ENCODE measurements around the gene FDX1. TPM values are rescaled to one million over a fixed set of nuclear protein-coding genes. Genes with fewer than 3 reads are reported as not detected.
"Not testable (repeated sequence)": the region's sequence is repeated elsewhere in the genome, so short reads cannot be mapped to it uniquely, and the experiment has no call there.

FDX1 gene, protein sequence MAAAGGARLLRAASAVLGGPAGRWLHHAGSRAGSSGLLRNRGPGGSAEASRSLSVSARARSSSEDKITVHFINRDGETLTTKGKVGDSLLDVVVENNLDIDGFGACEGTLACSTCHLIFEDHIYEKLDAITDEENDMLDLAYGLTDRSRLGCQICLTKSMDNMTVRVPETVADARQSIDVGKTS
- total RNA-seq (2022) = 9.1 and 10.2 TPM in 2 replicates
- percentile 78 among the genes with signal in this experiment for Bru-seq, nascent RNA
- BruChase-seq, experiment 1, labeled RNA remaining after a 6-hour chase = percentile 72 among the genes with signal in this experiment
- percentile 70 among the genes with signal in this experiment for BruChase-seq, experiment 2, labeled RNA remaining after a 2-hour chase
- long read RNA-seq, transcript FDX1-201 (4 exons, 3,206 nt) = major isoform, 76 of 82 reads
- long read RNA-seq, partial matches to known transcripts = 0 of 82 reads
- long read RNA-seq, other reads (novel, unspliced or antisense) = 6 of 82 reads

DNA sequence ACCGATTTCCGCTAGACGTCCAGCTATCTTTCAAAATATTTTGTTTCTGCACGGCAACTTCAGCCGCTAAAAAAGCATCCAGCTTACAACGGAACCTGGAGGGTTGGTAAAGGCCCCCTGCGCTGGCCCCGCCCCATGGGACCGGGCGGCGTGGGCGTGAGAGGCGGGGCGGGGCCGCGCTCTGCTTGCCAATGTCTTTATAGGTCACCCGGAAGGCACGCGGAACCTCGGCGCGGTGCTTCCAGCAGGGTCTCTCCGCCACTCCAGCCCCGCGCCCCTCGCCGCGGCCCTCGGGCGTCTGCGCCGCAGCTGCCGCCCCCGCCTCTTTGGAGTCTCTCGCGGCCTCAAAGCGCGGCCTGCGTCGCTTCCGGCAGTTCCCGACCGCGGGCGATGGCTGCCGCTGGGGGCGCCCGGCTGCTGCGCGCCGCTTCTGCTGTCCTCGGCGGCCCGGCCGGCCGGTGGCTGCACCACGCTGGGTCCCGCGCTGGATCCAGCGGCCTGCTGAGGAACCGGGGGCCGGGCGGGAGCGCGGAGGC, at the start of gene FDX1:
Gene FDX1 (plus strand): TSS at position 218 of the 536 bp plus-strand sequence. CDS start 173 bp downstream, at position 391.
- no peaks in the 10 kb centered on the region for H3K9me3 Mint-ChIP-seq (ENCODE audit: low read depth, unreplicated experiment)
- BruUV-seq (replicated peaks) = no TSS peak
- H3K27ac Mint-ChIP-seq (ENCODE audit: unreplicated experiment) = peak within 1 kb of the TSS; percentile 82
- peak within 1 kb of the TSS; percentile 95 for H3K4me3 Mint-ChIP-seq (ENCODE audit: low read depth, unreplicated experiment)
- CTCF ChIA-PET = interaction anchor here (0.5 kb wide), 1 partner anchor 515 kb away, joined by 3 read pairs; no protein-coding TSS in a partner anchor
- peak; percentile 74 for DNase-seq
- H3K4me1 Mint-ChIP-seq (ENCODE audit: low read depth, unreplicated experiment) = peaks cover 20% of the 10 kb centered on the region
- intact Hi-C loops (cut with micrococcal nuclease; ENCODE audit: unreplicated experiment) = loop anchor here (5.0 to 10.0 kb wide), 2 partner anchors 132 to 575 kb away; partner anchors contain the start of gene RDX
- H3K36me3 Mint-ChIP-seq (ENCODE audit: insufficient read depth, unreplicated experiment) = peaks cover 22% of the 10 kb centered on the region
- H3K27me3 Mint-ChIP-seq (ENCODE audit: unreplicated experiment) = no peaks in the 10 kb centered on the region
- peak; percentile 31 for TF ChIP-seq CTCF (IDR thresholded peaks at IDR 0.05; ENCODE audit: unreplicated experiment)

- no peaks in the 10 kb centered on the region for H3K27me3 Mint-ChIP-seq (ENCODE audit: unreplicated experiment)
- no peak overlapping the region for H3K27ac Mint-ChIP-seq (ENCODE audit: unreplicated experiment)
- H3K36me3 Mint-ChIP-seq (ENCODE audit: insufficient read depth, unreplicated experiment) = no peaks in the 10 kb centered on the region
- CTCF ChIA-PET = no interaction called here
- intact Hi-C loops (cut with micrococcal nuclease; ENCODE audit: unreplicated experiment) = no loop called here
- BruUV-seq (replicated peaks) = no TSS peak
- H3K4me3 Mint-ChIP-seq (ENCODE audit: low read depth, unreplicated experiment) = no peak overlapping the region
- no peak for DNase-seq
- no peak for TF ChIP-seq CTCF (IDR thresholded peaks at IDR 0.05; ENCODE audit: unreplicated experiment)
- peaks cover 9% of the 10 kb centered on the region for H3K4me1 Mint-ChIP-seq (ENCODE audit: low read depth, unreplicated experiment)
- no peaks in the 10 kb centered on the region for H3K9me3 Mint-ChIP-seq (ENCODE audit: low read depth, unreplicated experiment)
Measured at GRCh38 chr11:110380836-110381622, 48.7 kb upstream of the FDX1 start.

DNA sequence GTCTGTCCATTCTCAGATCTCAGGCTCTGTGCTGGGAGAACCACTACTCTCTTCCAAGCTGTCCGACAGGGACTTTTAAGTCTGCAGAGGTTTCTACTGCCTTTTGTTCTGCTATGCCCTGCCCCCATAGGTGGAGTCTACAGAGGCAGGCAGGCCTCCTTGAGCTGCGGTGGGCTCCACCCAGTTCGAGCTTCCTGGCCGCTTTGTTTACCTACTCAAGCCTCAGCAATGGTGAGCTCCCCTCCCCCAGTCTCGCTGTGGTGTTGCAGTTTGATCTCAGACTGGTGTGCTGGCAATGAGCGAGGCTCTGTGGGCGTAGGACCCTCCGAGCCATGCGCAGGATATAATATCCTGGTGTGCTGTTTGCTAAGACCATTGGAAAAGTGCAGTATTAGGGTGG, 41.5 kb upstream of the FDX1 start:
- BruUV-seq (replicated peaks); H3K27me3 Mint-ChIP-seq (ENCODE audit: unreplicated experiment); H3K36me3 Mint-ChIP-seq (ENCODE audit: insufficient read depth, unreplicated experiment); intact Hi-C loops (cut with micrococcal nuclease; ENCODE audit: unreplicated experiment); CTCF ChIA-PET; H3K9me3 Mint-ChIP-seq (ENCODE audit: low read depth, unreplicated experiment); DNase-seq; H3K4me1 Mint-ChIP-seq (ENCODE audit: low read depth, unreplicated experiment); H3K4me3 Mint-ChIP-seq (ENCODE audit: low read depth, unreplicated experiment); H3K27ac Mint-ChIP-seq (ENCODE audit: unreplicated experiment): not testable (repeated sequence)

DNA sequence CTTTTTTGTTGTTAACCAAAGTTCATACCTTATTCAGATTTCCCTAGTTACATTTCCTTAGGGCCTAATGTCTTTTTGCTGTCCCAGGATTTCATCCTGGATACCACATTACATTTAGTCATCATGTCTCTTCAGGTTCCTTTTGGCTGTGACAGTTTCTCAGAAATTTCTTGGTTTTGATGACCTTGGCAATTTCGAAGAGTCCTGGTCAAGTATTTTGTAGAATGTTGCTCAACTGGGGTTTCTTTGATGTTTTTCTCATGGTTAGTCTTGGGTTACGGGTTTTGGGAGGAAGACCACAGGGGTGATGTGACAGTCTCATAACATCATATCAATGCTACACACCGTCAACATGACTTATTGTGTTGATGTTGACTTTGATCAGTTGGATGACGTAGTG, 39.8 kb upstream of the FDX1 start:
- no peaks in the 10 kb centered on the region for H3K27me3 Mint-ChIP-seq (ENCODE audit: unreplicated experiment)
- BruUV-seq (replicated peaks) = no TSS peak
- intact Hi-C loops (cut with micrococcal nuclease; ENCODE audit: unreplicated experiment) = no loop called here
- CTCF ChIA-PET = no interaction called here
- no peak overlapping the region for H3K27ac Mint-ChIP-seq (ENCODE audit: unreplicated experiment)
- H3K36me3 Mint-ChIP-seq (ENCODE audit: insufficient read depth, unreplicated experiment) = no peaks in the 10 kb centered on the region
- peaks cover 5% of the 10 kb centered on the region for H3K9me3 Mint-ChIP-seq (ENCODE audit: low read depth, unreplicated experiment)
- no peak for TF ChIP-seq CTCF (IDR thresholded peaks at IDR 0.05; ENCODE audit: unreplicated experiment)
- no peak for DNase-seq
- no peaks in the 10 kb centered on the region for H3K4me1 Mint-ChIP-seq (ENCODE audit: low read depth, unreplicated experiment)
- no peak overlapping the region for H3K4me3 Mint-ChIP-seq (ENCODE audit: low read depth, unreplicated experiment)
